HG02981 (cell line): ENCODE results near the gene APMAP.
"Not testable (repeated sequence)": the region's sequence is repeated elsewhere in the genome, so short reads cannot be mapped to it uniquely, and the experiment has no call there.

Source experiments
- ATAC-seq: cut with Tn5 transposase; IDR thresholded peaks from one replicate; pipeline ENCODE4 v1.9.1; 2021; ENCODE audit warnings: mild to moderate bottlenecking, moderate library complexity; ENCODE audit not compliant: unreplicated experiment

APMAP gene

GRCh38 chr20:24935766-24936525, 56.6 kb downstream of the APMAP start:
- ATAC-seq: no peak

- no peak for ATAC-seq
Measured at GRCh38 chr20:24935140-24935539, 57.4 kb downstream of the APMAP start.

GRCh38 chr20:24934716-24935115, 57.8 kb downstream of the APMAP start:
- ATAC-seq: no peak

GRCh38 chr20:24934101-24934661, 58.4 kb downstream of the APMAP start:
- ATAC-seq: no peak

GRCh38 chr20:24933266-24933908, 59.2 kb downstream of the APMAP start:
- ATAC-seq: no peak

GRCh38 chr20:24931893-24932292, 60.7 kb downstream of the APMAP start:
- ATAC-seq: not testable (repeated sequence)

- not testable (repeated sequence) for ATAC-seq
Measured at GRCh38 chr20:24930724-24931688, 61.5 kb downstream of the APMAP start.

GRCh38 chr20:24929867-24930723, 62.5 kb downstream of the APMAP start:
- not testable (repeated sequence) for ATAC-seq

GRCh38 chr20:24929259-24929658, 63.3 kb downstream of the APMAP start:
- not testable (repeated sequence) for ATAC-seq

GRCh38 chr20:24920706-24921105, 71.8 kb downstream of the APMAP start:
- ATAC-seq: not testable (repeated sequence)

- not testable (repeated sequence) for ATAC-seq
Measured at GRCh38 chr20:24919665-24920064, 72.9 kb downstream of the APMAP start.

- ATAC-seq: no peak
Measured at GRCh38 chr20:24918579-24919566, 73.7 kb downstream of the APMAP start.

- peak; percentile 51 for ATAC-seq
Measured at GRCh38 chr20:24917797-24918578, 74.6 kb downstream of the APMAP start.

- no peak for ATAC-seq
Measured at GRCh38 chr20:24917056-24917455, 75.5 kb downstream of the APMAP start.

- ATAC-seq: no peak
Measured at GRCh38 chr20:24916412-24916811, 76.1 kb downstream of the APMAP start.

- ATAC-seq: no peak
Measured at GRCh38 chr20:24915892-24916291, 76.7 kb downstream of the APMAP start.

GRCh38 chr20:24915440-24915839, 77.1 kb downstream of the APMAP start:
- ATAC-seq: no peak
